ENCODE measurements around the gene PEX13.

The PEX13 gene

DNA sequence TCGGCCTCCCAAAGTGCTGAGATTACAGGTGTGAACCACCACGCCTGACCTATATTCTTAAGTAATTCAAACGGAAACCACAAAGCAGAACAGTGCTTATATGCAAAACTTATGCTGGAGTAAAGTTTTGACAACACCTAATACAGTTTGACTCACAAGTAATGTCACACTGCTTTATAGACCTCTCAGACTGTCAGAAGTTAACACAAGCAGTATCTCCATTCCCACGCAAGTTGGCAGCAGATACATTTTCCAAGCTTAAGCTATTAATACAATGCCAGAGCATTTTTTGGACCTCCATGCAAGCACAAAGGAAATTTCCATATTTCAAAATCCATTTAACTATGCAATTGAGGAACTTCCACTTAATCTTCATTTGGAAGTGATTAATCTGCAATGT, 27.1 kb downstream of the PEX13 start:
- DNase-seq (ENCODE audit: insufficient read length) (no peak), FAIRE-seq (peak; percentile 21)
- TF ChIP-seq POLR2A (IDR thresholded peaks at IDR 0.05; ENCODE audit: low read depth, low read length) (no peak), TAF1 (IDR thresholded peaks at IDR 0.05; ENCODE audit: borderline replicate concordance, low read depth, low read length) (no peak), POLR2AphosphoS5 (IDR thresholded peaks at IDR 0.05; ENCODE audit: low read depth, low read length) (no peak)

DNA sequence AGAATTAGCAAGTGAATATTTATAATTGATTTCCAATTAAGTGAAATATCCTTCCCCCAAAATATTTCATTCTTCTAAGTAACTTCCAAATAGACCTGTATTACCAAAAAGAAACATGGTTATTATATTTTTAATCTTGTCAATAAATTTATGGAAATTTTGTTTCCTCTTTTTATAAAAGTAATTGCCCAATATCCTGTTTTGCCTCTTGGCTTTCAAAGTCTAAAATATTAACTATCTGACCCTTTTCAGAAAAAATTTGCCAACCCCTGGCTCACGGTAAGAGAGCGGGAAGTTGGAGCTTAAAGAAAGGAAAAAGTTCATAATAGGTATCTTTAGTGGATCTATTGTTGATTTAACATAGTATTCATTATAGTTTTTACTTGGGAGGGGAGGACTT, 27.7 kb downstream of the PEX13 start:
- TF ChIP-seq POLR2A (IDR thresholded peaks at IDR 0.05; ENCODE audit: low read depth, low read length) (no peak), POLR2AphosphoS5 (IDR thresholded peaks at IDR 0.05; ENCODE audit: low read depth, low read length) (no peak), TAF1 (IDR thresholded peaks at IDR 0.05; ENCODE audit: borderline replicate concordance, low read depth, low read length) (no peak)
- FAIRE-seq (no peak), DNase-seq (ENCODE audit: insufficient read length) (no peak)

DNA sequence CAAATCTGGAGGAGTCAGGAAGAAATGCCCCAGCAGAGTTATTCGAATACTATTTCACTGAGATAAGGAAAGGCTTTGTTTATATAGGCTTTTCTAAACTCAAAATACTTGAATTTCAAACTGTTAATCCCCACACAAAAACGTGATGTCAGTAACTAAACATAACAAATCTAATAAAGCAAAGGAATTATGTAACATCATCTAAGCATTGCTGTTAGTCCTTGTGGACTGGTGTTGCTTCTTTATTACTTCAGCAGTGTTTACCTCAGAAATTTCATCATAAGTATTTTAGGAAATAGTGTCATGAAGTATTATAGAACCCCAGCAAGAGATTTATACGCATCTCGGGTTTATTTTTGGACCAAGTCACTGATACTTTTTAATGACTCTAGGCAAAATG, 28.5 kb downstream of the PEX13 start:
- no peak for DNase-seq (ENCODE audit: insufficient read length)
- TF ChIP-seq POLR2A (IDR thresholded peaks at IDR 0.05; ENCODE audit: low read depth, low read length): no peak
- TF ChIP-seq POLR2AphosphoS5 (IDR thresholded peaks at IDR 0.05; ENCODE audit: low read depth, low read length): no peak
- no peak for TF ChIP-seq TAF1 (IDR thresholded peaks at IDR 0.05; ENCODE audit: borderline replicate concordance, low read depth, low read length)
- FAIRE-seq: no peak

DNA sequence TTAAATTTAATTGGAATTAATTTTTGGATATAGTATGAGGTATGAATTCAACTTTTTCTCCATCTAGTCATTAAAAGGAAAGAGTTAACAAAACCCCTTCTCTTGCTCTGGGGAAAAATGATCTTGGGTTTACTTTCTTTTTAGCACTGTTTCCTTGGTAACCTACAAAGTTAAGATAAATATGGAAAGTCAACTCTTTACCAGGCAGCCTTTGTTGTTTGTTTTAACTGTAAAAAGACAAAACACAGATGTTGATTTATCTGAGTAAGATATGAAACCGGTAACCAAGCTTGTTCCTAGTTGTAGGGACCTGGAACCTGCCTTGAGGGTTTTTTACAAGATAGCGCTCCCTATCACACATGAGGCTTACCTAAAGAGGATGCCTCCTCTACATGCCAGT, 38.0 kb downstream of the PEX13 start:
- TF ChIP-seq POLR2A (IDR thresholded peaks at IDR 0.05; ENCODE audit: low read depth, low read length) (no peak), POLR2AphosphoS5 (IDR thresholded peaks at IDR 0.05; ENCODE audit: low read depth, low read length) (no peak), TAF1 (IDR thresholded peaks at IDR 0.05; ENCODE audit: borderline replicate concordance, low read depth, low read length) (no peak)
- FAIRE-seq (no peak), DNase-seq (ENCODE audit: insufficient read length) (no peak)

DNA sequence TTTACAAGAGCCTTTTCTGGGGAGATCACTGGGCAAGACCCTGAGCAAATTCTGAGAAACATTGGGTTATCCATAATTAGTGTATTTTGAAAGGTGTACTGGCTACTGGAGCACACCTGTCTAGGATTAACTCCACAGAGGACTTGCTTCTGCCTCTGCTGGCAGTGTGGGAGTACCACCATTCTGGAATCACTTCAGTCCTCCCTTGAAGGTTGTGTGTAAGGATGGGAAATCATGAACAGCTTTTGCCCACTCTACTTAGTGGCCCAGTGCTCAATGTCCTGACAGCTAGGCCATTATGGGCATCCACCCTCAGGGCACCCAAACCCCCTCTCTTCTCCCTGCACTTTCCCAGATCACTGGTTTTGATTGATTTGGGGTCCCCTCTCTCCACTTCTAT, 40.0 kb downstream of the PEX13 start:
- FAIRE-seq (no peak), DNase-seq (ENCODE audit: insufficient read length) (no peak)
- no peak for TF ChIP-seq POLR2AphosphoS5 (IDR thresholded peaks at IDR 0.05; ENCODE audit: low read depth, low read length)
- no peak for TF ChIP-seq POLR2A (IDR thresholded peaks at IDR 0.05; ENCODE audit: low read depth, low read length)
- TF ChIP-seq TAF1 (IDR thresholded peaks at IDR 0.05; ENCODE audit: borderline replicate concordance, low read depth, low read length): no peak

DNA sequence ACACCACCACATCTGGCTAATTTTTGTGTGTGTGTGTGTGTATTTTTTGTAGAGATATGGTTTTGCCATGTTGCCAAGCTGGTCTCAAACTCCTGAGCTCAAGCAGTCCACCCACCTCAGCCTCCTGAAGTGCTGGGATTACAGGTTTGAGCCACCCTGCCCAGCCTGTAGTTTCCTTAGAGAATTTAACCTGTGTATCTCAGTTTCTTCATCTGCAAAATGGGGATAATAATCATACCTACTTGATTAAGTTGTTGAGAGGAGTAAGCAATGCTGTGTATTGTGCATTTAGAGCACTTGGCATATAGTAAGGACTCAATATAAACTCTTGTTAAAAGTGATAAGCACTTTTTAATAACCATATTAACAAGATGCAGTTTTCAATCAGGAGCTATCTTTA, 41.9 kb downstream of the PEX13 start:
- TF ChIP-seq POLR2A (IDR thresholded peaks at IDR 0.05; ENCODE audit: low read depth, low read length) (no peak), TAF1 (IDR thresholded peaks at IDR 0.05; ENCODE audit: borderline replicate concordance, low read depth, low read length) (no peak), POLR2AphosphoS5 (IDR thresholded peaks at IDR 0.05; ENCODE audit: low read depth, low read length) (no peak)
- DNase-seq (ENCODE audit: insufficient read length) (no peak), FAIRE-seq (no peak)

DNA sequence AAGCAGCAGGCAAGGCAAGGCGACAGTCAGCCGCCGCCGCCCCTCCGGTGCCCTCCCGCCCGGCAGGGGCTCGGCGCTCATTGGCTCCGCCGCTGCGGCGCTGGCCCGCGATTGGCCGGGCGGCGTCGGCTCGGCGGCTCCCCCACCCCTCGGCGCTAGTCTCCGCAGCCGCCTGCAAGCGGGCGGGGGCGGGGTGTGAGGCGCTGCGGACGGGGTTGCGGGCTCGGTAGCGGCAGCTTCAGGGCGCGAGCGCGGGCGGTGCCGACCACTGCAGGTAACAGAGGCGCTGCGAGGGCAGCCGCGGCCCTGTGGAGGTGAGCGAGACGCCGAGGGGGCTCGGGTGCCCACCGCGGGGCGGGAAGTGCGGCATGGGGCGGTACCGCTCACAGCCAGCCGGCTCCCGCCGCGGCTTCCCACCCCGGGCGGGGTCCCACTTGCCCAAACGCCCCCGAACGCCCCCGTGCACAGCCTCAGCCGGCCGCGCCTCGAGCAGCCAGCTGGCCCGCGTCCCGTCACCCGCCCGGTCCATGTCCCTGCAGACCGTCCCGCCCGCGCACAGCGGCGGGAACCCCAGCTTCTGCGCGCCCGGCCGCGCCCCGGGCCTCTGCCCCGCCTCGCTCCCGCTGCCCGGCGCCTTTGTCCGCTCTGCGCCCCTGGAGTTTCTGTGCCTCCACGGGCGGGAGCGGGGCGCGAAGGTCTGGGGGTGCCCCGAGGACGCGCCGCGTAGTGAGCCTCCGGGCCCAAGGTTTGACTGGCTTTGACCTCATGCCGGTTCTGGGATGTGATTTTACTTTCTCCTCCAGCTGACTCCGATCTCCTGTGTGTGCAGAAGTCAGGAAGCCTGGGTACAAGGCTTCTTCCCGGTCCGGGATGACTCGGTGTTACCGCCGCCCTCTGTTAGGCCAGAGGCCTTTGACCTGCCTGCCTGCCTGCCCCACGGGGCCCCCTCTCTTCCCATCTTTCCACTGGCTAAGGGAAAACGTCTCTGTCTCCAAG, 48.5 kb downstream of the PEX13 start, which contains the start of gene SANBR:
SANBR (plus strand) TSS at position 158 of the 996 bp plus-strand sequence. CDS start 4,480 bp downstream, outside the sequence.
- no peak; the same call in 1 of the 2 replicates for TF ChIP-seq POLR2A (IDR thresholded peaks at IDR 0.05; ENCODE audit: low read depth, low read length)
- no peak for TF ChIP-seq POLR2AphosphoS5 (IDR thresholded peaks at IDR 0.05; ENCODE audit: low read depth, low read length)
- TF ChIP-seq TAF1 (IDR thresholded peaks at IDR 0.05; ENCODE audit: borderline replicate concordance, low read depth, low read length): 0 out of 2 replicates have a peak, but pooled peaks have one; percentile 22
- DNase-seq (ENCODE audit: insufficient read length) (peak; percentile 77), FAIRE-seq (peak; percentile 94)

DNA sequence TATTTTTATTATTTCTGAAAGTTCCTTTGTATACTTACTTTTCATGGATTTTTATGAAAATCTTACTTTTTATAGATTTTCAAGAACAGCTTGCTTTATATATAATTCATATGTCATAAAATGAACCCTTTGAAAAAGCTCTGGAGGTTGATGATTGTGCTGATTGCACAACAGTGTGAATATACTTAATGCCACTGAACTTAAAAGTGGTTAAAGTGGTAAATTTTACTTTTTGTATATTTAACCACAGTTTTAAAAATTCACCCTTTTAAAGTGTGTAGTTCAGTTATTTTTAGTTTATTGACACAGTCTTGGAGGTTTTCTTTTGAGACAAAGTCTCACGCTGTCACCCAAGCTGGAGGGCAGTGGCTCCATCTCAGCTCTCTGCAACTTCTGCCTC, 56.6 kb downstream of the PEX13 start:
- TF ChIP-seq POLR2AphosphoS5 (IDR thresholded peaks at IDR 0.05; ENCODE audit: low read depth, low read length): no peak
- no peak for DNase-seq (ENCODE audit: insufficient read length)
- no peak for FAIRE-seq

DNA sequence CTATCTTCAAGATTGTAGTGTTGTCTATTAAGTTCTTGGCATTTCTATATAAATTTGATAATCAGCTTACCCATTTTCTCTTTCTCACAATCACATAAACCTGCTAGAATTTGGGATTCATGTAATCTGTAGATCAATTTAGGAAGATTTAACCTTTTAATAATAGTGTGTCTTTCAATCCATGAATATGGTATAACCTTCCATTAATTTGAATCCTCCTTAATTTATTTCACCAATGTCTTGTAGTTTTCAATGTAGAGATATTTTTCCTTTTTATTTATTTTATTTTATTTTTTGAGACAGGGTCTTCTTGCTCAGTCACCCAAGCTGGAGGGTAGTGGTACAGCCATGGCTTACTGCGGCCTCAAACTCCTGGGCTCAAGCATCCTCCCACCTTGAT, 68.4 kb downstream of the PEX13 start:
- TF ChIP-seq POLR2AphosphoS5 (IDR thresholded peaks at IDR 0.05; ENCODE audit: low read depth, low read length): no peak
- DNase-seq (ENCODE audit: insufficient read length) (no peak), FAIRE-seq (no peak)

DNA sequence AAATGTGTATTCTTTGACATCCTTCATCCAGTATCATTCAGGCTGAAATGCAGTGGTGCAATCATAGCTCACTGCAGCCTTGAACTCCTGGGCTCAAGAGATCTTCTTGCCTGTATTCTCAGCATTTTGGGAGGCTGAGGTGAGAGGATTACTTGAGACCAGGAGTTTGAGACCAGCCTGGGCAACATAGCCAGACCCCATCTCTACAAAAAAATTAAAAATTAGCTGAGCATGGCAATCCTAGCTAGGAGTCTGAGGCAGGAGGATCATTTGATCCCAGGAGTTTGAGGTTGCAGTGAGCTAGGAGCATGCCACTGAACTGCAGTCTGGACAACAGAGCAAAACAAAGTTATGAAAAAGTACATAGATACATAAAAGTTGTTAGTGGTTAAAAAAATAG, 72.3 kb downstream of the PEX13 start:
- FAIRE-seq (no peak), DNase-seq (ENCODE audit: insufficient read length) (no peak)
- TF ChIP-seq POLR2AphosphoS5 (IDR thresholded peaks at IDR 0.05; ENCODE audit: low read depth, low read length) (no peak), POLR2A (IDR thresholded peaks at IDR 0.05; ENCODE audit: low read depth, low read length) (no peak)

DNA sequence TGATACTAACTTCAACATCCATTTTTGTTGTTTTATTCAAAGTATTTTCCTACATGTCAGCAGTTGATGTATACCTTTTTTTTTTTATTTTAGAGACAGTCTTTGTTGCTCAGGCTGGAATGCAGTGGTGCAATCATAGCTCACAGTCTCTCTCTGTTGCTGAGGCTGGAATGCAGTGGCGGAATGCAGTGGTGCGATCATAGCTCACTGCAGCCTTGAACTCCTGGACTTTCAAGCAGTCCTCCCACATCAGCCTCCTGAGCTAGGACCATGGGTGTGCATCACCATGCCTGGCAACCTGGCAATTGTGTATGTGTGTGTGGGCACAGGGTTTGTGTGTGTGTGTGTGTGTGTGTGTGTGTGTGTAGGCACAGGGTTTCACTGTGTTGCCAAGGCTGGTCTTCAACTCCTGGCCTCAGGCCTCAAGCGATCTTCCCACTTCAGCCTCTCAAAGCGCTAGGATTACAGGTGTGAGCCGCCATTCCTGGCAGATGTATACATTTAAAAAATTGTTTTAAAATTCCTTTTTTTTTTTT, 72.9 kb downstream of the PEX13 start:
- no peak for DNase-seq (ENCODE audit: insufficient read length)
- no peak for FAIRE-seq
- TF ChIP-seq POLR2A (IDR thresholded peaks at IDR 0.05; ENCODE audit: low read depth, low read length) (no peak), POLR2AphosphoS5 (IDR thresholded peaks at IDR 0.05; ENCODE audit: low read depth, low read length) (no peak), TAF1 (IDR thresholded peaks at IDR 0.05; ENCODE audit: borderline replicate concordance, low read depth, low read length) (no peak)

DNA sequence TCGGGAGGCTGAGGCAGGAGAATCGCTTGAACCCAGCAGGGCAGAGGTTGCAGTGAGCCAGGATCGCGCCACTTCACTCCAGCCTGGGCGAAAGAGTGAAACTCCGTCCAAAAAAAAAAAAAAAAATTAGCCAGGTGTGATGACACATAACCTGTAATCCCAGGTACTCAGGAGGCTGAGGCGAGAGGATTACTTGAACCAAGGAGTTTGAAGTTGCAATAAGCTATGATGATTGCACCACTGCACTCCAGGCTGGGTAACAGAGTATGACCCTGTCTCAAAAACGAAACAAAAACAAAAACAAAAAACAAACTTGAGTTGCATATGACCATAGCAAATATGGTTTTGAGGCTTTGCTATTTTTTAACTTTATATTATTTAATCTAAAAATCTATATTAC, 74.0 kb downstream of the PEX13 start:
- TF ChIP-seq POLR2AphosphoS5 (IDR thresholded peaks at IDR 0.05; ENCODE audit: low read depth, low read length) (no peak), POLR2A (IDR thresholded peaks at IDR 0.05; ENCODE audit: low read depth, low read length) (no peak), TAF1 (IDR thresholded peaks at IDR 0.05; ENCODE audit: borderline replicate concordance, low read depth, low read length) (no peak)
- no peak for DNase-seq (ENCODE audit: insufficient read length)
- no peak for FAIRE-seq
